GM23248 (cell line): ENCODE data around the gene TMUB1.

ENCODE experiments used
- EZH2 ChIP-seq: fragments of 200-600 bp; sonication (generic); IDR thresholded peaks from 2 replicates; pipeline ENCODE4 v1.6.1; 2018; ENCODE audit warnings: antibody characterized with exemption, mild to moderate bottlenecking; ENCODE audit not compliant: insufficient read depth, poor library complexity, severe bottlenecking
- EZH2phosphoT487 ChIP-seq: fragments of 200-600 bp; sonication (generic); IDR thresholded peaks from 2 replicates; pipeline ENCODE4 v1.6.1; 2018; ENCODE audit warnings: antibody characterized with exemption, moderate library complexity, mild to moderate bottlenecking, low read depth; ENCODE audit not compliant: insufficient read depth

GRCh38 chr7:151069841-151070573, 13.3 kb downstream of the TMUB1 start:
- TF ChIP-seq EZH2 (no peak), EZH2phosphoT487 (no peak)
